GM18526 (cell line): ENCODE measurements around the gene CYP19A1.

Experiments
- POLR2A ChIP-seq: IDR thresholded peaks from 3 replicates; pipeline ENCODE4 v1.6.1; 2011; ENCODE audit not compliant: insufficient read length; ENCODE audit errors: extremely low read depth

The CYP19A1 gene

GRCh38 chr15:51185213-51186159 is 152.9 kb downstream of the CYP19A1 start:
- TF ChIP-seq POLR2A = no peak

- TF ChIP-seq POLR2A = no peak
Measured at GRCh38 chr15:51184627-51185026, 153.8 kb downstream of the CYP19A1 start.

- TF ChIP-seq POLR2A = no peak
Measured at GRCh38 chr15:51183076-51183475, 155.3 kb downstream of the CYP19A1 start.

GRCh38 chr15:51181905-51182304 is 156.5 kb downstream of the CYP19A1 start:
- no peak for TF ChIP-seq POLR2A

GRCh38 chr15:51181221-51181620 is 157.2 kb downstream of the CYP19A1 start:
- TF ChIP-seq POLR2A = no peak

GRCh38 chr15:51180534-51180933 is 157.9 kb downstream of the CYP19A1 start:
- no peak for TF ChIP-seq POLR2A

- no peak for TF ChIP-seq POLR2A
Measured at GRCh38 chr15:51180011-51180410, 158.4 kb downstream of the CYP19A1 start.

- TF ChIP-seq POLR2A = no peak
Measured at GRCh38 chr15:51172193-51172592, 166.2 kb downstream of the CYP19A1 start.

- TF ChIP-seq POLR2A = no peak
Measured at GRCh38 chr15:51171634-51171932, 166.8 kb downstream of the CYP19A1 start.

GRCh38 chr15:51170882-51171633 is 167.3 kb downstream of the CYP19A1 start:
- no peak for TF ChIP-seq POLR2A

GRCh38 chr15:51168700-51169099 is 169.7 kb downstream of the CYP19A1 start:
- no peak for TF ChIP-seq POLR2A

- no peak for TF ChIP-seq POLR2A
Measured at GRCh38 chr15:51163843-51164242, 174.6 kb downstream of the CYP19A1 start.

- TF ChIP-seq POLR2A = no peak
Measured at GRCh38 chr15:51162865-51163762, 175.3 kb downstream of the CYP19A1 start.

GRCh38 chr15:51161491-51162220 is 176.7 kb downstream of the CYP19A1 start:
- no peak for TF ChIP-seq POLR2A

- no peak for TF ChIP-seq POLR2A
Measured at GRCh38 chr15:51160484-51160883, 177.9 kb downstream of the CYP19A1 start.
